Measurements from ENCODE around the gene ZBTB44.

Gene ZBTB44

DNA sequence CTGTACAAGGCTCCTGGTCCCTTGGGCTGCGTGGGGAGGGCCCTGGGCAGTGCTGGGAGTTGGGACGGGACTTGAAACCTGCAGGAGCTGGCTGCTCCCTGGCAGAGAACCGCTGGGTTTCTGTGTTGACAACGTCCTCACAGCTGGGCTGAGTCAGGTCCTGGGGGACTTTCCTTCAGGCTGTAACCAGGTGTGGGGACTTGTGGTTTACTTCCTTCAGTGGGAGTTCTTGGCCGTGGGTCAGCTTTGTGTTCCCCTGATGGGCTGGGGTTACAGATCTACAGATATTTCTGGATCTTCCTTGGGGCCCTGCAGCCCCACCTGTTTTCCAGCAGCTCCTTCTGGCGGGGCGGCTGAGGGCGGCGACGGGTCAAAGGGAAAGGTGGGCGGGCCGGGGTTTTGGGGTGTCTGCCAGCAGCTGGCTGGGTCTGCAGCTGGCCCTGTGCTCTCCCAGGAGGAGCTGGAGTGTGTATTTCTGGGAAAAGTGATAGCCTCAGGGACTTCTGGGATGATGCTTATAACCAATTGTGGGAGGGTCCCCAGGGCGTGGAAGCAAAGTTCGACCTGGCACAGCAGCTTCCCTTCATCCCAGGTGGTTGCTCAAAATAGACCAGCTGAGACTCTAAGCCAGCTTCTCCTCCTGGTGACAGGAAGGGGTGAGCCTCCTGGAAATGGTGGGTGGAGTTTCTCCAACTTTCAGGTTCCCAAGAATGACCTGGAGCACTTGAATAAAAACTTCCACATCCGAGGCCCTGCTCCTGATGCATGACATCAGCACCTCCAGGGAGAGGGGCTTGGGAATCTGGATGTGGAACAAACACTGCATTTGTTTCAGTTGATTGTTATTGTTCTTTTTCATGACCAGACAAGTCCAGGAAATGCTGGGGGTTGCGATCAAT lies 136.0 kb downstream of the ZBTB44 start:
- DNase-seq (ENCODE audit: low read depth in 2 of 2), result no peak

DNA sequence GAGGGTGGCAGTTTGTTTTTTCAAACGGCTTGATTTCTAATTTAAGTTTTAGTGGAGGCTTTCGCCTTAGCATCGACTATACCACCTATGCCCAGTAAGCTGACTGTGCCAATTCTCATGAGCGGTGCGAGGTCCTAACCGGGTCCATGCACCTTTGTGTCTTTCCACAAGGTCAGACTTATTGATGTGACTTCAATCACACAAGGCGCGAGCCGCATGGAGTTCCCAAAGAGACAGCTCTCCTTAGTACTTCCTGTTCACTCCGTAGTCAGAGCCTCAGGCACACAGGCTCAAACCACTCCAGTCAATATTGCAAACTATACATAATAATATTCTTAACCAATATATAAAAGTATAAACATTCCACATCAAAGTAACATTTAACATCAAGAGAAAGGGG lies 136.9 kb downstream of the ZBTB44 start:
- DNase-seq (ENCODE audit: low read depth in 2 of 2), result no peak

Data from stimulated activated CD8-positive, alpha-beta memory T cell treated with anti-CD3 and anti-CD28 coated beads, Interleukin-15, amount 100 ng/mL, for 4 hours (primary cell).